ENCODE measurements around the gene MCM9.
A peak's percentile ranks its signal among the peaks of the same experiment; 100 is the strongest.

The MCM9 gene

DNA sequence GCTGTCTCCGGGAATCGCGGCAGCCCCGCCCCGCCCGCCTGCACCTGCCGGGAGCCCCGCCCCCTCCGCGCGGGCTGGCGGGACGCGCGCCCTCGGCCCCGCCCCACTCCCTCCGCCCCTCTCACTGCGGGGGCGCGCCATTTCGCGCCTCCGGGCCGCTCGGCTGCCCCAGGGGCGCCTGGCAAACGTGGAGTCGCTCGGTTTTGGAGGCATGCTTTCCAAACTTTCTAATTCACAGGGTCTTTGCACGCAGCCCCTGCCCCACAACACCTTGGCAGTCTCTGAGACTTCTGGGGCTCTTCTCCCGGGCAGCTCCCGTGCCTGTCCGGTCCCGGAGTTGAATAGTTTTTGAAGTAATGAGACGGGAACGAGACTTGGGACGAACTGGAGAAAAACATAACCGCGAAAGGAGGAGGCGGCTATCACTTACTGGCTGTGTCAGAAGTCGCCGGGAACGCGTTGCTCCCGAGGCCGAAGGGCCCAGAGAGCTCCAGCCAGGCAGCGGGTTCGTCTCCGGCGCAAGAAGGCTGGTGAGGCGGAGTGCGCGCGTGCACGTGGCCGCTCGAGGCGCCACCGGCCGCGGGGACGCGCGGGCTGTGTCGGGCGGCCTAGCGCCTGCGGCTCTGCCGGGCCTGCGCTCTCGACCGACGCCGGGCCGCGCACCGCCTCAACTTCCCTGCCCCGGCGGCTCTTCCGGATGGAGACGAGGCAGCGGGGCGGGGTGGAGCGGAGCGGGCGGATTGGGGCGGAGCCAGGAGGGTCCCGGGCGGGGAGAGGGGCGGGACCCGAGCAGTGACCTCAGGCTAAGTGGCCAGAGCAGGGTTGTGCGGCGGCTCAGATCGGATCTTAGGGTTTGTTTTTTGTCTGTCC, at the start of gene MCM9:
MCM9 (minus strand) TSS at position 699 of the 870 bp plus-strand sequence. CDS start 3,436 bp downstream, outside the sequence.
- peak; percentile 85 for DNase-seq

DNA sequence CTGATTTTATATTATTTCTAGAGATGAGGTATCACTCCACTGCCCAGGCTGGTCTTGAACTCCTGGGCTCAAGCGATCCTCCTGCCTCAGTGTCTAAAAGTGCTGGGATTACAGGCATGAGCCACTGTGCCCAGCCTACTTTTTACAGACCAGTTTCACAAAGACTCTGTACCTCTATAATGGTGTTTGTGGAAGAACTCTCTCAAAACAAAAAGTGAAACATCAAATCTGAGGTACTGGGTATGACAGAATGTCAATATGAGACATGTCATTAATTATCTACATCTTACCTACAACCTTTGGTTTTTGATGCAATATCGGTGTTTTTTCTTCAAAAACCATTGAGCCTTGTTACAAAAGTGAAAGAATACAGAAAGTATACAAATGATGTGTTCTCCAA, 49.4 kb upstream of the MCM9 start:
- DNase-seq, result no peak

- DNase-seq, result no peak
Observed at GRCh38 chr6:118982575-118982911, 47.6 kb upstream of the MCM9 start.

DNA sequence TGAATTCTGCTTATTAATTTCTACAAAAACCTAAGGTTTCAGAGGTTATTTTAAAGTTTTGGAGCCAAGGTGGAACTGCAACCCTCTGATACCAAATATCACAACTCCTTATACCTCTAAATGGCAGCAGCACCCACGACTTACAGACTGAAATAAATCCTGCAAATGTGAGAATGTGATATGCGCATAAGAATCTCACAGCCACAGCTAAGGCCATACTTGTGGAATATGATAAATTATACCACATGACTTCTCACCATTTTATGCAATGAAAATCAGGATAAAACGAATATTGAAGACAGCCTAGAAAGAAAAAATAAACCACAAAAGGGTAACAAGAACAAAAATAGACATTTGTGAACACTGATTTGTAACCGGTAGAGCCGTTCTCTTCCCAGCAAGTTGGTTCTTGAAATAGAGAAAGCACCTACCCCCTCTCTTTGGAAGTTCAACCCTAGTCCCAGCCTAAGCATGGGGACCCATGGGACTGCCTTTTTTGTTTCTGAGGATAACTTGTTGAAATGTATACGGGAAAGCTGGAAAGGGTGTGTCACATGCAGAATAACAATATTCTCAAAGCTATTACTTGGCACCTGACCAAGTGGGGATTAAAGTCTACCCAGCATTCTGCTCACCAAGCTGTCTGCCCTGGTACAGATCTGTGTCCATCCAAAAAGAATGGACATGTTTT, 47.1 kb upstream of the MCM9 start:
- no peak for DNase-seq

DNA sequence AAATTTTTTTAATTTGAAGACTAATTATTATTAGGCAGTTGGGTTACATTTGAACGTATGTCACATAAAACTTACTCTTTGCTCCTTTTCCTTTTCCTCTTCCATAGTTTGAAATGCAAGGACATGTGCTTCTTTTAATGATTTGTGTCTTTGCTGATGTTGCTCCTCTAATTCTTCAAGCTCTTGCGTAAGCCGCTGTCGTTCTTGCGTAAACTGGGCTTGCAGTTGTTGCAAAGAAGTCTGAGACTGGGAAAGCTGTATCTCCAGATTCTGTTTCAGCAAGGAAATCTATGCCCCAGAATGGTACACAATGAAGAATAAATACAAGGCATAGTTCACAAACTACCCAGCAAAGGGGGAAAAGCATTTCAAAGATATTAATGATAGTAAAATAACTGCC, 45.1 kb upstream of the MCM9 start:
- DNase-seq, result no peak

DNA sequence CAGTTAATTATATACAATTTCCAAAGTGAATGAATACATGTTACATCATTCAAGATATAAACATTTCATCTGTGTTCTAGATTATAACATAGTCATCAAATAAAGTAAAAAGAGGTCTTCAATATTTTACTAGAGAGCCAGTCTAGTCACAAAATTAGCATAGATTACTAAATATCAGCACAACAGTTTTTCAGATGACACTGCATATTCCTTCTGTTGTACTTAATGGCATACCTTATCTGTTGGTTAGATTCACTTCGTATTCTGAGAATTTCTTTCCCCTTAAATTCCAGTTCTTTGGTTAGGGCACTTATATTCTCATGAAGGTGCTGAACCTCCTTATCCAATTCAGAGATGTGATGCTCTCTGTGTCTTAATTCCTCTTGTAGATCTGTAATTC, 39.8 kb upstream of the MCM9 start:
- no peak for DNase-seq

DNA sequence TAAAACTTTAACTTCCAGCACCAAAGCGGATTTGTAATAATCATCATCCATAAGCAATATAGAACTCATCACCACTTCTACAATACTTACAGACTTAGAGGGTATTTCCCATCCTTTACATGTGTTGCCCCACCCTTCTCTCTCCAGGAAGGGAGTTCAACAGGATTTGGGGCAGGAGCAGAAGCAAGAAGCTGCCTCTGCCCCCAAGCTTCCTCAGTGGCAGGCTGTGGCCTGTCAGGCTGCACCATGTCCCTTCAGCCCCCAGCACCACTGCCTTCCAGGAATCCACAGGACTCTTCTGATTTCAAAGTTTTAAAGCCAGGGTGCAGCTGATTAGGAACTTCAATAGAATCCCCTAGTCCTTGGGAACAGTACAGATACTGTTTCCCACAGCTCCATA, 36.7 kb upstream of the MCM9 start:
- DNase-seq, result no peak

DNA sequence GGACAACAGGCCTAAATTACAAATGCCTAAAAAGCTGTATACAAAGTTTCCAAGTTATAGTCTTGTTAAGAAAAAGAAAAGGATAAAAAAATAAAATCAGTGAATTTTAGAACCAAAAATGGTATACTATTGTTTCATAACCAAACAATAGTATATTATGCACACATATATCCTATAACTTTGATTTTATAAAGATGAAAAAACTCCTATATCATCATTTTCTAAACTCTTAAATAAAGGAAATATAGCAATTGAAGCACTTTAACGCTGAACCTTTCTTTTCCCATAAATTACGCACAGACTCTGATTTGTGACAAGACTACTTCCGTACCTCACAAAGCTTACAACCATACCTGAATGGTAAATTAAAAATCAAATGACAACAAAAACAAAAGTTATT, 35.9 kb upstream of the MCM9 start:
- DNase-seq, result no peak

- no peak for DNase-seq
Observed at GRCh38 chr6:118968416-118968815, 33.5 kb upstream of the MCM9 start.

GRCh38 chr6:118967239-118967638, 32.3 kb upstream of the MCM9 start:
- no peak for DNase-seq

DNA sequence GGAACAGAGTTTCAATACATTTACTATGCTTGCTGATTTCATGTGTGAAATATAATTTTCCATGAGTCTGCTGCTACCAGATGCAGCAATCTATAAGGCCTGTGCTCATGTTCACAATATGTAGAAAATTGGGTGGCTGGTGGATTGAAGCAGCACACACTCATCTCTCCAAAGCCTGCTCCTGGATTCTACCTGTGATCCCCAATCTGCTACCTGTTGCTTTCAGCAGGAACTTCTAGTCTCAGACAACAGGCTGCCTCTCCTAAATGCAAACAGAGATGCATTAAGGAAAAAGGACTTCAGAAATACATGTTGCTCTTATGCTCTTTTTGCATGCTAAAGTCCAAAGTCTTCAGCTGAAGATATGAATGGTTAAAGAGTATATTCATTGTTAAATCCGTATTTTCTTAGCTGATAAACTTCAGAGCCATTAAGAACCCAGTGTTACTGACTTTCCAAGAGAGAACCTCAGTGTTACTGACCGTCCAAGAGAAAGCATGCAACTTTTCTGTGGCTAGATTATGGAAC, 30.9 kb upstream of the MCM9 start:
- DNase-seq, result no peak

DNA sequence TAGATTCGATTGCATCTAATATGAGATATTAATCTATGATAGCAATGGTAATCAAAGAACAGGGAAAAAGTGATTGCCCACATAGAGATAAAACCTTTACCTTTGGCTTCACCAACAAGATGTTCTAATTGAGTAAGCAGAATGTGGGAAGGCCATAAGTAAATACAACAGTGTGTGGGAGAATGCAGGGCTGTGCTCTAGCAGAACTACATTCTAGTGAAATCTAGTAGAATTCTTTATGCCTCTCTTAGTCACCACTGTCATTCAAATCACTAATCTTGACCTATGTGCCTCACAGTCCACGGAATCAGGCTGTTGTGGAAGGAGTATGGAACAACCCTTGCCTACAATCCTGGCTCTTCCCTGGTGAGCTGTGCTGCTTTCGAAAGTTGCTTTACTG, 30.4 kb upstream of the MCM9 start:
- DNase-seq, result no peak

- no peak for DNase-seq
Observed at GRCh38 chr6:118963003-118963402, 28.0 kb upstream of the MCM9 start.

GRCh38 chr6:118959903-118960302, 24.9 kb upstream of the MCM9 start:
- DNase-seq, result no peak

- no peak for DNase-seq
Observed at GRCh38 chr6:118953391-118953790, 18.4 kb upstream of the MCM9 start.

GRCh38 chr6:118952683-118953082, 17.7 kb upstream of the MCM9 start:
- DNase-seq, result no peak

DNA sequence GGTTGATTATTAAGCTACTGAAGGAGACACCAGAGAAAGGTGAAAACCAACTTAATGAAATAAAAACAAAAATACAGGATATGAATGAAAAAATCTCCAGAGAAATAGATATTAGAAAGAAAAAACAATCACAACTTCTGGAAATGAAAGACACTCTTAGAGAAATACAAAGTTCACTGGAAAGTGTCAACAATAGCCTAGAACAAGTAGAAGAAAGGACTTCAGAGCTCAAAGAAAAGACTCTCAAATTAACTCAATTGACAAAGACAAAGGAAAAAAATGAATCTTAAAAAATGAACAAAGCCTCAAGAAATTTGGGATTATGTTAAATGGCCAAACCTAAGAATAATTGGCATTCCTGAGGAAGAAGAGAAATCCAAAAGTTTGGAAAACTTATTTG, 10.3 kb upstream of the MCM9 start:
- DNase-seq, result no peak

DNA sequence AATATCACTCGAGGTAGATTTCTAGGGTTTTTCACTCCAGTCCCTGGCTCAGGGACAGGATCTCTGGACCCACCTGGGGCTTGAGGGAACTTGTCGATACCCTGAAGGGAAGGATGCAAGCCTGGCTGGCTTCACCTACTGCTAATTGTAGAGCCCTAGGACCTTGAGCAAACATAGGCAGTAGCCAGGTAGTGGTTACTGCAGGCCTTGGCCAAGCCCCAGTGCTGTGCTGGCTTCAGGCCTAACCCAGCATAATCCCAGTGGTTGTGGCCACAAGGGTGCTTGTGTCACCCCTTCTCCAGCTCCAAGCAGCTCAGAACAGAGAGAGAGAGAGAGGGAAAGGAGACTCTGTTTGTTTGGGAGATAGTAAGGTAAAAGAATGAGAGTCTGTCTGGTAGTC, 5.8 kb upstream of the MCM9 start:
- DNase-seq, result no peak

GRCh38 chr6:118939683-118940082, 4.7 kb upstream of the MCM9 start:
- DNase-seq, result no peak

GRCh38 chr6:118935978-118936703, 1.2 kb upstream of the MCM9 start:
- DNase-seq, result no peak

GRCh38 chr6:118935331-118935668, 341 bp upstream of the MCM9 start:
- no peak for DNase-seq

- no peak for DNase-seq
Observed at GRCh38 chr6:118933855-118934460, 1.0 kb downstream of the MCM9 start.

DNA sequence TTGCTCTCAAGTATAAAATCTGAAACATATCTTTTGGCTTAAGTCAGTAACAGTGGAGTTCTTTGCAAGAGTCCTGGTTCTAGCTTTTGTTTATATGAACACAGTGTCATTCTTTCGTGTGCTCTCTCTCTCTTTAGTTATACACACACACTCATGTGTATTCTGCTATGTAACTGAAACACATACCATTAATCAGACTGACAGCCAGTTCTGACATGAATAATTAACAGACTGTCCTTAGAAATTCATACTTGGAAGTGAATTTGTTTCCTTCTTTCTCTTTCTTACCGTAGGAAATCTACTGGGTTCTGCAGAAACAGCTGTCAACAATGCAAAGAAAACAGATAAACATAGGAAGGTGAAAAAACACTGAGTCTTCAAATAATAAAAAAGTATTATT, 2.5 kb downstream of the MCM9 start:
- DNase-seq, result no peak
